Activated CD8-positive, alpha-beta T cell treated with anti-CD3 and anti-CD28 coated beads, Interleukin-2, amount 10 ng/mL, durations not matched to agents 7 days and 5 days (primary cell): ENCODE measurements around the gene ASTN2. TPM values are rescaled to one million over a fixed set of nuclear protein-coding genes. Genes with fewer than 3 reads are reported as not detected.

Experiments
- ATAC-seq: fragments of 150-1000 bp; cut with Tn5 transposase; one replicate; pipeline ENCODE4 v1.10.0; 2021; ENCODE audit warnings: moderate library complexity
- CTCF ChIA-PET: fragments of 350-600 bp; sonication (Branson Sonifier 250); formaldehyde crosslinking; loops from one replicate; lab custom pipeline; 2021; ENCODE audit warnings: antibody characterized with exemption; lab: Charles Lee
- POLR2A ChIA-PET: fragments of 350-600 bp; sonication (Branson Sonifier 250); formaldehyde crosslinking; loops from one replicate; lab custom pipeline; 2021; ENCODE audit warnings: antibody characterized with exemption; lab: Charles Lee
- DNase-seq: peaks from one replicate; pipeline ENCODE4 v3.0.0-alpha.2; 2020
- H3K27ac Mint-ChIP-seq: one replicate; pipeline ENCODE4 v1.8.0; 2021; ENCODE audit warnings: mild to moderate bottlenecking, mixed read lengths
- H3K27me3 Mint-ChIP-seq: one replicate; pipeline ENCODE4 v1.8.0; 2021; ENCODE audit warnings: low read depth, mixed read lengths
- H3K36me3 Mint-ChIP-seq: one replicate; pipeline ENCODE4 v1.8.0; 2021; ENCODE audit warnings: low read depth, mixed read lengths
- H3K4me1 Mint-ChIP-seq: one replicate; pipeline ENCODE4 v1.8.0; 2021; ENCODE audit warnings: low read depth, mixed read lengths
- H3K4me3 Mint-ChIP-seq: one replicate; pipeline ENCODE4 v1.8.0; 2021; ENCODE audit warnings: mild to moderate bottlenecking, mixed read lengths
- H3K9me3 Mint-ChIP-seq: one replicate; pipeline ENCODE4 v1.8.0; 2022; ENCODE audit warnings: mixed read lengths; ENCODE audit not compliant: insufficient read depth
- total RNA-seq, 2 experiments: library from RNA; stranded (reverse); gene quantifications; one replicate each; pipeline ENCODE4 v1.2.3, GENCODE V29; 2021

The ASTN2 gene
- total RNA-seq, 2 experiments from 2014 or later = 4.7 to 4.9 TPM

- no peaks in the 10 kb centered on the region for H3K4me1 Mint-ChIP-seq
- no peak for ATAC-seq
- no peak for DNase-seq
- H3K27ac Mint-ChIP-seq = no peak overlapping the region
- ChIA-PET CTCF (no interaction called here), POLR2A (no interaction called here)
- H3K9me3 Mint-ChIP-seq = no peaks in the 10 kb centered on the region
- H3K27me3 Mint-ChIP-seq = no peaks in the 10 kb centered on the region
- no peak overlapping the region for H3K4me3 Mint-ChIP-seq
- H3K36me3 Mint-ChIP-seq = no peaks in the 10 kb centered on the region
These were observed 59.9 kb downstream of the ASTN2 start for GRCh38 chr9:117354997-117355396.

GRCh38 chr9:117354244-117354847 lies 60.5 kb downstream of the ASTN2 start:
- DNase-seq (no peak), ATAC-seq (no peak)
- no peaks in the 10 kb centered on the region for H3K4me1 Mint-ChIP-seq
- H3K27ac Mint-ChIP-seq = no peak overlapping the region
- H3K36me3 Mint-ChIP-seq = no peaks in the 10 kb centered on the region
- H3K9me3 Mint-ChIP-seq = no peaks in the 10 kb centered on the region
- POLR2A ChIA-PET = no interaction called here
- no peaks in the 10 kb centered on the region for H3K27me3 Mint-ChIP-seq
- CTCF ChIA-PET = no interaction called here
- H3K4me3 Mint-ChIP-seq = no peak overlapping the region

- ChIA-PET POLR2A (no interaction called here), CTCF (no interaction called here)
- Mint-ChIP-seq H3K27me3 (no peaks in the 10 kb centered on the region), H3K36me3 (no peaks in the 10 kb centered on the region), H3K4me3 (no peak overlapping the region), H3K4me1 (no peaks in the 10 kb centered on the region), H3K27ac (no peak overlapping the region), H3K9me3 (no peaks in the 10 kb centered on the region)
- no peak for ATAC-seq
- DNase-seq = no peak
These were observed 69.8 kb downstream of the ASTN2 start for GRCh38 chr9:117344892-117345660.

- CTCF ChIA-PET = no interaction called here
- Mint-ChIP-seq H3K4me3 (no peak overlapping the region), H3K9me3 (no peaks in the 10 kb centered on the region), H3K27ac (no peak overlapping the region), H3K27me3 (no peaks in the 10 kb centered on the region), H3K4me1 (no peaks in the 10 kb centered on the region), H3K36me3 (no peaks in the 10 kb centered on the region)
- ATAC-seq (no peak), DNase-seq (no peak)
- POLR2A ChIA-PET = no interaction called here
These were observed 71.4 kb downstream of the ASTN2 start for GRCh38 chr9:117343427-117343826.

GRCh38 chr9:117341151-117341550 lies 73.7 kb downstream of the ASTN2 start:
- no peak for DNase-seq
- Mint-ChIP-seq H3K9me3 (no peaks in the 10 kb centered on the region), H3K27ac (no peak overlapping the region), H3K4me1 (no peaks in the 10 kb centered on the region), H3K36me3 (no peaks in the 10 kb centered on the region), H3K27me3 (no peaks in the 10 kb centered on the region), H3K4me3 (no peak overlapping the region)
- no peak for ATAC-seq
- POLR2A ChIA-PET = no interaction called here
- CTCF ChIA-PET = no interaction called here

GRCh38 chr9:117340422-117340821 lies 74.4 kb downstream of the ASTN2 start:
- no peaks in the 10 kb centered on the region for H3K4me1 Mint-ChIP-seq
- DNase-seq (no peak), ATAC-seq (no peak)
- H3K27ac Mint-ChIP-seq = no peak overlapping the region
- H3K9me3 Mint-ChIP-seq = no peaks in the 10 kb centered on the region
- ChIA-PET POLR2A (no interaction called here), CTCF (no interaction called here)
- H3K36me3 Mint-ChIP-seq = no peaks in the 10 kb centered on the region
- H3K4me3 Mint-ChIP-seq = no peak overlapping the region
- no peaks in the 10 kb centered on the region for H3K27me3 Mint-ChIP-seq

- POLR2A ChIA-PET = no interaction called here
- Mint-ChIP-seq H3K4me3 (no peak overlapping the region), H3K27ac (no peak overlapping the region), H3K9me3 (no peaks in the 10 kb centered on the region), H3K36me3 (no peaks in the 10 kb centered on the region), H3K27me3 (no peaks in the 10 kb centered on the region), H3K4me1 (no peaks in the 10 kb centered on the region)
- ATAC-seq = no peak
- CTCF ChIA-PET = no interaction called here
- DNase-seq = no peak
These were observed 78.9 kb downstream of the ASTN2 start for GRCh38 chr9:117335837-117336433.

GRCh38 chr9:117334101-117334500 lies 80.8 kb downstream of the ASTN2 start:
- CTCF ChIA-PET = no interaction called here

GRCh38 chr9:117325831-117326230 lies 89.0 kb downstream of the ASTN2 start:
- no peak overlapping the region for H3K4me3 Mint-ChIP-seq
- no peaks in the 10 kb centered on the region for H3K9me3 Mint-ChIP-seq
- H3K4me1 Mint-ChIP-seq = no peaks in the 10 kb centered on the region
- H3K27ac Mint-ChIP-seq = no peak overlapping the region
- CTCF ChIA-PET = no interaction called here
- no peaks in the 10 kb centered on the region for H3K36me3 Mint-ChIP-seq
- no peak for ATAC-seq
- POLR2A ChIA-PET = no interaction called here
- H3K27me3 Mint-ChIP-seq = no peaks in the 10 kb centered on the region
- no peak for DNase-seq

More at GRCh38 chr9:117334101-117334500, 80.8 kb downstream of the ASTN2 start:
- H3K27me3 Mint-ChIP-seq = no peaks in the 10 kb centered on the region
- no peaks in the 10 kb centered on the region for H3K9me3 Mint-ChIP-seq
- no peaks in the 10 kb centered on the region for H3K36me3 Mint-ChIP-seq
- H3K27ac Mint-ChIP-seq = no peak overlapping the region
- no peaks in the 10 kb centered on the region for H3K4me1 Mint-ChIP-seq
- POLR2A ChIA-PET = no interaction called here
- no peak overlapping the region for H3K4me3 Mint-ChIP-seq
- ATAC-seq = no peak
- no peak for DNase-seq

GRCh38 chr9:117325110-117325731 lies 89.6 kb downstream of the ASTN2 start:
- Mint-ChIP-seq H3K4me1 (no peaks in the 10 kb centered on the region), H3K27me3 (no peaks in the 10 kb centered on the region), H3K36me3 (no peaks in the 10 kb centered on the region), H3K27ac (no peak overlapping the region), H3K9me3 (no peaks in the 10 kb centered on the region), H3K4me3 (no peak overlapping the region)
- CTCF ChIA-PET = no interaction called here
- ATAC-seq (no peak), DNase-seq (no peak)
- POLR2A ChIA-PET = no interaction called here

- ATAC-seq = no peak
- Mint-ChIP-seq H3K4me3 (no peak overlapping the region), H3K27ac (no peak overlapping the region), H3K36me3 (no peaks in the 10 kb centered on the region), H3K4me1 (no peaks in the 10 kb centered on the region), H3K27me3 (no peaks in the 10 kb centered on the region), H3K9me3 (no peaks in the 10 kb centered on the region)
- ChIA-PET POLR2A (no interaction called here), CTCF (no interaction called here)
- no peak for DNase-seq
These were observed 91.5 kb downstream of the ASTN2 start for GRCh38 chr9:117323390-117323789.

GRCh38 chr9:117317192-117317591 lies 97.7 kb downstream of the ASTN2 start:
- no peaks in the 10 kb centered on the region for H3K36me3 Mint-ChIP-seq
- H3K4me1 Mint-ChIP-seq = no peaks in the 10 kb centered on the region
- no peak overlapping the region for H3K27ac Mint-ChIP-seq
- no peak overlapping the region for H3K4me3 Mint-ChIP-seq
- POLR2A ChIA-PET = no interaction called here
- DNase-seq (no peak), ATAC-seq (no peak)
- CTCF ChIA-PET = no interaction called here
- H3K27me3 Mint-ChIP-seq = no peaks in the 10 kb centered on the region
- H3K9me3 Mint-ChIP-seq = no peaks in the 10 kb centered on the region
